Measurements from ENCODE around the gene HIGD1A. TPM values are rescaled to one million over a fixed set of nuclear protein-coding genes. Genes with fewer than 3 reads are reported as not detected.

Gene HIGD1A
- total RNA-seq, 2 donors from 2014 or later: 46.4 to 84.4 TPM

DNA sequence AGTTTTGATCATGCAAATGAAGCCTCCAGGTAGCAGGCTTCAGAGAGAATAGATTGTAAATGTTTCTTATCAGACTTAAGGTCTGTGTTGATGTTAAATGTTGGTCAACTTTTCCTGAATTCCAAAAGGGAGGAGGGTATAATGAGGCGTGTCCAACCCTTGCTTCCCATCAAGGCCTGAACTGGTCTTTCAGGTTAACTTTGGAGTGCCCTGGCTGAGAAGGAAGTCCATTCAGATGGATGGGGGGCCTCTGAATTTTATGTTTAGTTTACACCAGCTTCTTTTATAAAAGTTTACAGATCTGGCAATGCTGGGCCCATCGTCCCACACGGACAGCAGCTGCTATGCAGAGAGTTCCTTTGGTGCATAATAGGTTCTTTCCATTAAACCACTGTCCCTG, 40.2 kb downstream of the HIGD1A start:
- H3K4me3 Mint-ChIP-seq: no peak overlapping the region
- no peaks in the 10 kb centered on the region for H3K4me1 Mint-ChIP-seq
- H3K27me3 Mint-ChIP-seq: no peaks in the 10 kb centered on the region
- ATAC-seq (replicated peaks): no peak
- no peaks in the 10 kb centered on the region for H3K9me3 Mint-ChIP-seq
- H3K36me3 Mint-ChIP-seq (ENCODE audit: low read depth): no peaks in the 10 kb centered on the region
- no peak overlapping the region for H3K27ac Mint-ChIP-seq

DNA sequence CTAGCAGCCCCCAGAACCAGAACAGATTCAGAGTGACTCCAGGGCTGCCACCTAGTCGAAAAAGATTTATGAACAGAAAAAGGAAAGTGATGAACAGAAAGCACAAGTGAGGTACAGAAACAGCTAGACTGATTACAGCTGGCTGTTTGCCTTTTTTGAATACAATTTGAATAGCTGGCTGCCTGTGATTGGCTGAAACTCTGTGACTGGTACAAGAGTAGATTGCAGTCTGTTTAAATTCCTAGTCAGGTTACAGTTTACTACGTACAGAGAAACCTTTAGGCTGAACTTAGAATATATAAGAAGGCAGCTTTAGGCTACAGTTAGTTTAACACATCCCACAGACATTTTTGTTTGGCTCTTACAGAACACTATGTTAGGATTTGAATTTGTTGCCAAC, 41.3 kb downstream of the HIGD1A start:
- no peaks in the 10 kb centered on the region for H3K36me3 Mint-ChIP-seq (ENCODE audit: low read depth)
- no peaks in the 10 kb centered on the region for H3K27me3 Mint-ChIP-seq
- H3K4me1 Mint-ChIP-seq: no peaks in the 10 kb centered on the region
- peak; percentile 21 for ATAC-seq (replicated peaks)
- H3K27ac Mint-ChIP-seq: peak overlapping the region; percentile 46
- no peak overlapping the region for H3K4me3 Mint-ChIP-seq
- no peaks in the 10 kb centered on the region for H3K9me3 Mint-ChIP-seq

DNA sequence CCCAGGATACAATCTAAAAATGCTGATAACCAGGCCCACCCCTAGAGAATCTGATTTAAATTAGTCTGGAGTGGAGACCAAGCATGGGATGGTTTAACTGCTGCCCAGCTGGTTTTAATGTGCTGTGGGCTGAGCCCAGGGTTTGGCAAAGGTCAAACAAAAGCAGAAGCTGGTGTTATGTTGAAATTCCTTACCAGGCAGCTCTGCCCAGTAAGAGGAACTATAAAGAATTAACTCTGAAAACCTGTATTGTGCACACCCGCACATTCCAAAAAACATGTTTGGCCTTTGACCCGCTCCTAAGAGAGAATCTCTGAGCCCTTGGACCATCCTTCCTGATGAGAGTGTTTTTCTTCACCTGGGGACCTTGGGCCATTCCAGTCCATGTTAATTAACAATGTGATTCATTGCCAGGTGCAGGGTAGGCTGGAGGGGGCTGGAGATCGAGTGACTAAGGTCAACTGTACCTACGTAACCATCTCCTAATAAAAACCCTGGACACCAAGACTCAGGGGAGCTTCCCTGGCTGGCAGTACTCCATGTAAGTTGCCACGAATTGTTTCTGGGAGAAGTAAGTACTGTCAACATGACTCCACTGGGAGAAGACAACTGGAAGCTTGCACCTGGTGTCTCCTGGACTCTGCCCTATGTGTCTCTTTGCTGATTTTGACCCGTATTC, 42.1 kb downstream of the HIGD1A start:
- Mint-ChIP-seq H3K4me1 (no peaks in the 10 kb centered on the region), H3K27ac (peak overlapping the region; percentile 46), H3K27me3 (no peaks in the 10 kb centered on the region)

DNA sequence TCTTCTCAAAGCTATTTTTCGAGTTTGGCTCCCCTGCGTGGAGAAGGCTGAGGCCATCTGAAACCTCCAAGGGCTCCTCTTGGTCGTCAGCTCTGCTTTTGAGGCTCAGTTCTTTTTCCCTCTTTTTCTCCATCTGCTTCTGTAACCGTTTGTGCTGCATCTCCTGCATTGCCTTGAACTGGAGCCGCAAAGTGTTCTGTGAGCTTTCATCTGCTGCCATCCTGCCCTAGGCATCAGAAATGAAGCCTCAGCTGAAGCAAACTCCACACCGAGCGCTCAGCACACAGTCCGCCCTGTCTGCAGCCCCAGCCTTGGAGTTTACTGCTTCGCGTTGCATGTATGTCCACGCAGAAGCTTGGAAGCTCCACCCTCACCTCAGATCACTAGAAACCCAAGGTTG, 46.2 kb downstream of the HIGD1A start:
- Mint-ChIP-seq H3K27me3 (no peaks in the 10 kb centered on the region), H3K27ac (no peak overlapping the region), H3K36me3 (ENCODE audit: low read depth) (no peaks in the 10 kb centered on the region), H3K4me3 (no peak overlapping the region), H3K9me3 (no peaks in the 10 kb centered on the region), H3K4me1 (no peaks in the 10 kb centered on the region)
- ATAC-seq (replicated peaks): no peak

More for the DNA sequence above, 42.1 kb downstream of the HIGD1A start:
- Mint-ChIP-seq H3K36me3 (ENCODE audit: low read depth) (no peaks in the 10 kb centered on the region), H3K9me3 (no peaks in the 10 kb centered on the region), H3K4me3 (no peak overlapping the region)
- no peak for ATAC-seq (replicated peaks)

DNA sequence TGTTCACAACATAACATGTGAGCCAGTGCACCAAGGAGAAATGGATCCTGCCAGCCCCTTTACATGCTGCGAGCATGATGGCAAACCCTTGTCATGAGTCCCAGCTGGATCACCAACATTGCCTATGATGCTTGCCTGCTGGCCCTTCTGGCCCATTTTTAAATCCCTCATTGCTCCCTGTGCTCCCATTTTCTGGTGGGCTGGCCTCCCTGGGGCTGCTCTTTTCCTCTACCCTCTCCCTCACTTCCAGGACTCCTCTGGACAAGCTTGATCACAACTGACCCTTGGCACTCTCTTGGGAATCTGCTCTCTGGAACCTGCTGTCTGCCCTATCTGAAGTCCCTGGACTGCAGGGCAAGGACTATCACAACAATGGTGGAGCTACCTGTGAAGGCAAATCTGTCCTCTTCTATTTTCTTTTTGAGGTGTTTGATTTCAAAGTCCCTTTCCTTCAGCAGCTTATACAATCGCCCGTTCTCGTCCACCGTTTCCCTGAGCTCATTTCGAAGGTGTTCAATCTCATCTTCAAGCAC, 47.5 kb downstream of the HIGD1A start:
- H3K4me1 Mint-ChIP-seq: no peaks in the 10 kb centered on the region
- H3K27ac Mint-ChIP-seq: no peak overlapping the region
- H3K36me3 Mint-ChIP-seq (ENCODE audit: low read depth): no peaks in the 10 kb centered on the region
- H3K27me3 Mint-ChIP-seq: no peaks in the 10 kb centered on the region
- ATAC-seq (replicated peaks): no peak
- H3K4me3 Mint-ChIP-seq: no peak overlapping the region
- H3K9me3 Mint-ChIP-seq: no peaks in the 10 kb centered on the region

DNA sequence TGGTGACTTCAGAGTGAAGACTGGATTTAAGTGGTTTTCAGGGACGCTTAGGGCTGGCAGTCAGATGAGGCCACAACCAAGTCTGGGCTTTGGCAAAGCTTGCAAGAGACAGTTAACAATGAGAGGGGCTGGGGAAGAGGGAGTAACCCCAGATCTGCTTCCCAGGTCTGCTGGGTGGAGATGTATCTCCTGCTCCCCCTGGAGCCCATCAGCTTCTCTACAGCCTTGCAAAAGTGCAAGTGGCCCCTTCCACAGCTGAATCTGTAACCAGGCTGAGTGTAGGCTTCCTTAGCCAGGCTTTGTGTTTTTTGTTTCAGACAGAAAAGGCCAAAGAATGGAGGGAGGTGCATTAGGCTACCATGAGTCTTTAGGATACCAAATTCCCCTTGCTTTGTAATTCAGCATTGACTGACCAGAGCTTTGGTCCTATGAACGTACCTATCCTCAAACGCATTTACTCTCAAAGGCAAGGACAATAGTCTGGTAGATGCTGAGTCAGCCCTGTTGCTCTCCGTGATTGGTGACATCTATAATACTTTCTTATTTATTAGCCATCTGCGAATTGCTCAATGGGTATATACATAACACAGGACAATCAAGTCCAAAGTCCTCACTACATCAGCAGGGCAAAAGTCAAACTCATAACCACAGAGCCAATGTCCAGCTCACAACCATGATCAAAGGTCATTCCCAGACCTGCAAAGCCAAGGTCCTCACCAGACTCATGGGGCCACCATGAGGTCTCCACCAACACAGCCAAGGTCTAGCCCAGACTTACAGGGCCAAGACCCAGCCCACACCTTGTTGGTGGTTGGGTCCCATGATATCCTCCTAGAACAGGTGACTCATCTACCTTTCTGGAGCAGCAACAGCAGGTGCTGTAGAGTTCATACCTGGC, 48.4 kb downstream of the HIGD1A start:
- ATAC-seq (replicated peaks): peak; percentile 53
- Mint-ChIP-seq H3K4me3 (no peak overlapping the region), H3K27me3 (no peaks in the 10 kb centered on the region), H3K27ac (no peak overlapping the region), H3K36me3 (ENCODE audit: low read depth) (no peaks in the 10 kb centered on the region), H3K9me3 (no peaks in the 10 kb centered on the region), H3K4me1 (no peaks in the 10 kb centered on the region)

DNA sequence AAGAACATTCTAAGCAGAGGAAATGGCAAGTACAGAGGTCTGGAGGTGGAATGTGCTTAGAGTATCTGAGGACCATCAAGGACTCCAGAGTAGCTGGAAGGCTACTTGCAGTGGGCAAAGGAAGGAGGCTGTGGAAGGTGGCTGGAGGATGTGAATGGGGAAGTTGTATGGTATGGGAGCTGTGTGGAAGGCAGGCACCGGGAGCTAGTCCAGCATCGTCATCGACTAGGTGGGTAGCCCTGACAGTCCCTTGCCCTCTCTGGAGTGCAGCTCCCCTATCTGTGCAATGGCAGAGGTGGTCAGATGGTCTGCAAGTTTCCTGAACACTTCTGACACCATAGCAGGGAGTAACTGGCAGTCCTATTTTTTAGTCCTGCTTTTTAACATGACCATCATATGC, 50.5 kb downstream of the HIGD1A start:
- no peak overlapping the region for H3K27ac Mint-ChIP-seq
- peaks cover 4% of the 10 kb centered on the region for H3K4me1 Mint-ChIP-seq
- no peak for ATAC-seq (replicated peaks)

DNA sequence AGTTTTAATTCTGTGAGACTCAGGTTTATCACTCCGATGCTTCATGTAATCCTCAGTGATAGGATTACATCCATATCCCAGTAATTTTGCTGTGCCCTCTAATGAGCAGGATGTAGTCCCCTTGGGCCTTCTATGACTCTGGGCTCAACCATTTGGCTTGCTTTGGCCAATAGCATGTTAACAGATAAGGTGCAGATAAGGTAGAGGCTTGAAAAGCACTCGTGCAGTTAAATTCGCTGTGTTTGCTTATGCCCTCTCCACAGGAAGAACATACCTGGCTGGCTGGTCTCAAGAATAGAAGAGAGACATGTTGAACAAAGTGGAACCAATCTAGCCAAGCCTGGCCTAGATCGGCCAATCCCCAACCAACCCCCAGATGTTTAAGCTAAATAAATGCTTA, 51.3 kb downstream of the HIGD1A start:
- H3K9me3 Mint-ChIP-seq: no peaks in the 10 kb centered on the region
- H3K4me1 Mint-ChIP-seq: peaks cover 10% of the 10 kb centered on the region
- no peak overlapping the region for H3K4me3 Mint-ChIP-seq
- no peaks in the 10 kb centered on the region for H3K36me3 Mint-ChIP-seq (ENCODE audit: low read depth)
- no peaks in the 10 kb centered on the region for H3K27me3 Mint-ChIP-seq
- ATAC-seq (replicated peaks): no peak
- no peak overlapping the region for H3K27ac Mint-ChIP-seq

More for the DNA sequence above, 50.5 kb downstream of the HIGD1A start:
- Mint-ChIP-seq H3K9me3 (no peaks in the 10 kb centered on the region), H3K27me3 (no peaks in the 10 kb centered on the region), H3K4me3 (no peak overlapping the region), H3K36me3 (ENCODE audit: low read depth) (no peaks in the 10 kb centered on the region)

DNA sequence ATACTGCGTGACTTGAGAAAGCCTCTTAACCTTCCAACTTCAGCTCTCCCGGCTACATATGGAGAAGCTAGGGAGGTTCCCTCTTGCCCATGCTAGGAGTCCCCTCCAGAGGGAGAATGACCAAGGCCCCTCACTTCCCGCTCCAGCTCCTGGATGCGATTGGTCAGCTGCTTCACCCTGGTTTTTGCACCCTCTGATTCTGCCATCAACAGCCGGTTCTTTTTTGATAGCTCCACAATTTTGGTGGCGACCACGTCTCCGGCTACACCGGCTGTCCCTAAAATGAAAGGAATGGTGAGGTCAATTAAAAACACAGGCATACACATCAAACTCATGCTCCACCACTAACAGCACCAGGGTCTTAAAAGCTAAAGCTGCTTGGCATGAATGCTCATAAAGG, 51.8 kb downstream of the HIGD1A start:
- no peaks in the 10 kb centered on the region for H3K27me3 Mint-ChIP-seq
- ATAC-seq (replicated peaks): no peak
- H3K9me3 Mint-ChIP-seq: no peaks in the 10 kb centered on the region
- peaks cover 12% of the 10 kb centered on the region for H3K4me1 Mint-ChIP-seq
- no peak overlapping the region for H3K27ac Mint-ChIP-seq
- no peak overlapping the region for H3K4me3 Mint-ChIP-seq
- no peaks in the 10 kb centered on the region for H3K36me3 Mint-ChIP-seq (ENCODE audit: low read depth)

DNA sequence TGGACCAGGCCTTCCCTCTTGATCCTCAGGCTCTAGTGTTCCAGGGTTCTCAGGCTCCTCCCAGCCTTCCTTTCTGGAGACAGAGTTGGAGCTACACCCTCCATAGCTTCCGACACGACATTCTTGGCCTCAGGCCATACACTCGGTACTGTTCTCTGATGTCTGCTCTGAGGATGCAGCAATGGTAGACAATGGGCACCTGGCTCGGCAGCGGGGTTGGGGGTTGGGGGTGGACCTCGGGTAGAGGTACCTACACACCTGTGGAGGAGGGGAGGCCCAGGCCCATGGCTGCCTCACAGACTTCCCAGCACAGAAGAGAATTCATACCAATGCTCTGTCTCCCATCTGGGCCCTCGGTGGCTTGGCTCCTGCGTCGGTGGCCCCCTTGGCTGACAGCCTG, 52.7 kb downstream of the HIGD1A start:
- H3K27ac Mint-ChIP-seq: no peak overlapping the region
- H3K36me3 Mint-ChIP-seq (ENCODE audit: low read depth): no peaks in the 10 kb centered on the region
- no peak for ATAC-seq (replicated peaks)
- no peaks in the 10 kb centered on the region for H3K9me3 Mint-ChIP-seq
- H3K4me3 Mint-ChIP-seq: no peak overlapping the region
- H3K4me1 Mint-ChIP-seq: peaks cover 12% of the 10 kb centered on the region
- no peaks in the 10 kb centered on the region for H3K27me3 Mint-ChIP-seq

DNA sequence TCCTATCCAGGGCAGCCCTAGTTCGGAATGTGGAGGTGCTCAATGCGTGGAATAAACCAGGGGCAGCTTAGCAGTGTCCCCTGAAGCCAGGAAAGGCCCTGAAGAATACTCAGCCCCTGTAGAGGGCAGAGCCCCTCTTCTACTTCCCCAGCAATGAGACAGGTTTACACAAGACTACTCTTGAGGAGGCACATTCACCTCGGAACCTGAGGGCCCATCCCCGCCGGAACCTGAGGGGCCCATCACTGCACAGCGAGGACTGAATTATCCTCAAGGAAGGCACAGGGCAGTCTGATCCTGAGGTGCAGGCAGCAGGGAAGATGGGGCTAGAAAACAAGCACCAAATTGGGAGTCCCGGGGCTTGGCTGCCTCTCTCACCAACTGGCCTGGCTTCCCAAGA, 53.5 kb downstream of the HIGD1A start:
- Mint-ChIP-seq H3K4me3 (no peak overlapping the region), H3K27ac (no peak overlapping the region), H3K36me3 (ENCODE audit: low read depth) (no peaks in the 10 kb centered on the region), H3K4me1 (peaks cover 12% of the 10 kb centered on the region), H3K9me3 (no peaks in the 10 kb centered on the region), H3K27me3 (no peaks in the 10 kb centered on the region)
- no peak for ATAC-seq (replicated peaks)

DNA sequence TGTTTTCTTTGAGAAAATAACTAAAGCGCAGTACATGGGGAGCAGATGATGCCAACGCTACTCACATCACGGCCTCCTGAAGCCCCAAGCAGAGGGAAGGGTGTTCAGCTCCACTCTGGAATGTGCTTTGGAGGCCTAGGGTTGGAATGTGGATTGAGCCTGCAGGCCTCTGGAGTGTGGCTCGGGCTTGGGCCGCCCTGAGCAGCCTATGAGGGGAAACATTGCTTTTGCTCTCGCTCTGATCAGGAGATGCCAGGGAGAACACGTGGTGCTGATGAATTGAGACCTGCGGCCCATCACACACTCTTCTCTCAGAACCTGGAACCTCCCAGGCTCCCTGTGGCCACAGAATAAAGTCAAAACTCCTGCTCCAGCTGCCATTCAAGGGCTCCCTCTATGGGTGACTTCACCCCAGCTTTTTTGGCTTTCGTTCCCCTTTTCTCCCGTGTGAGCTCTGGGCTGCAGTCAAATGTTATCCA, 54.5 kb downstream of the HIGD1A start:
- Mint-ChIP-seq H3K27ac (peak overlapping the region; percentile 66), H3K36me3 (ENCODE audit: low read depth) (no peaks in the 10 kb centered on the region), H3K27me3 (no peaks in the 10 kb centered on the region), H3K4me3 (no peak overlapping the region), H3K4me1 (peaks cover 12% of the 10 kb centered on the region), H3K9me3 (no peaks in the 10 kb centered on the region)
- ATAC-seq (replicated peaks): peak; percentile 31

DNA sequence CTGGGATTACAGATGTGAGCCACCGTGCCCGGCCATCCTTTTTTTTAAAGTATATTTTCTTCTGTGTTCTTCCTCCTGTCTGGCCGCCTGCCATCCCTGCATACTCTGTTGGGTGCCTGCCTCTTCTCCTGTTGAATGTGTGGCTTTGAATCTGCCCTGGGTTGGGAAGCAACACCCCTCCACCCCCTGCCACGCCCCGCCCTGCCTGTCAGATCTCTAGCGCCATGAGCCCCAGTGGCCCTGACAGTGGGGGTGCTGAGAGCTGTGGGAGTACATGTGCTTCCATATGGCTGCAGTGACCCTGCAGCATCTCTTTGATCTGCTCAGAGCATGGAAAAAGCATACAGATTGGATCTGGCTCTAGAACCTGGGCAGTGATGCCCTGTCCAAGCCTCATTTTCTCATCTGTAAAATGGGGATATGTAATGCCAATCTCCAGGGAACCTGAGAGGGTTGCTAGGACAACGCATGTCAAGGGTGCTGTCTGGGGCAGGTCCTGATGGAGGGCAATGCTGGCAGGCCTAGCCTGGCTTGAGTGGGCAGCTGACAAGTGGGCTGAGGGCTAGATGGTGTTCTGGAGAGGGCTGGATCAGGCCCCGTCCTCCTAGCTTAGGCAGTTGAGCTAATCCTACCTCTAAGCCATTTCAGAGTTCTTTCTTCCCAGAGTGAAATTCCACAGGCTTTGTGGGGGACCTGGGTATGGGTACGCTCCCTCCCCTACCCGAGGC, 55.1 kb downstream of the HIGD1A start:
- no peaks in the 10 kb centered on the region for H3K36me3 Mint-ChIP-seq (ENCODE audit: low read depth)
- no peak for ATAC-seq (replicated peaks)
- H3K4me1 Mint-ChIP-seq: peaks cover 12% of the 10 kb centered on the region
- no peak overlapping the region for H3K27ac Mint-ChIP-seq
- no peak overlapping the region for H3K4me3 Mint-ChIP-seq
- no peaks in the 10 kb centered on the region for H3K27me3 Mint-ChIP-seq
- H3K9me3 Mint-ChIP-seq: no peaks in the 10 kb centered on the region

DNA sequence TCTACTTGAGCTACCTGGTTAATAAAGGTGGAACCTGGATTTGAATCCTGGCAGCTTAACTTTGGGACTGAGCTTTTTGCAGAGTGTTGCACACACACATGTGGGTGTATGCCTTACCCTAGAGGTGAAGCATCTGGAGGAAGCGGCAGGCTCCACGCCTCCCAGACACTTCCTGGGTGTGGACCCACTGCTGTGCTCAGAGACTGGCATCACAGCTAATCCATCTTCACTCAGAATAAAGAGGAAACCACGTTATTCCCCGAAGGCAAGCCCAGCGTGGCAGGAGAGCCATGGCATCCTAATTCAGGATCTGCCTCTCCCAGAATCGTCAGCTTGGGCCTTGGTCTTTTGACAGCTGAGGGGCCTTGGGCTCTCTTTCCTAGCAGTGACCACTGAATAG, 56.7 kb downstream of the HIGD1A start:
- peak overlapping the region; percentile 40 for H3K4me3 Mint-ChIP-seq
- no peaks in the 10 kb centered on the region for H3K9me3 Mint-ChIP-seq
- H3K27me3 Mint-ChIP-seq: no peaks in the 10 kb centered on the region
- ATAC-seq (replicated peaks): peak; percentile 56
- no peaks in the 10 kb centered on the region for H3K36me3 Mint-ChIP-seq (ENCODE audit: low read depth)
- H3K4me1 Mint-ChIP-seq: peaks cover 12% of the 10 kb centered on the region
- H3K27ac Mint-ChIP-seq: peak overlapping the region; percentile 78
